DMS 273 (cell line): ENCODE measurements around the gene OGG1.
A peak's percentile ranks its signal among the peaks of the same experiment; 100 is the strongest.
"Not testable (repeated sequence)": the region's sequence is repeated elsewhere in the genome, so short reads cannot be mapped to it uniquely, and the experiment has no call there.

Source experiments
- DNase-seq: peaks from one replicate; lab custom pipeline; 2025; ENCODE audit not compliant: unreplicated experiment; lab: John Stamatoyannopoulos, UW

Gene OGG1

GRCh38 chr3:9760779-9761505, 11.2 kb downstream of the OGG1 start:
- DNase-seq = no peak

- no peak for DNase-seq
Observed at GRCh38 chr3:9761919-9762318, 12.2 kb downstream of the OGG1 start.

GRCh38 chr3:9762871-9763270, 13.1 kb downstream of the OGG1 start:
- DNase-seq = no peak

GRCh38 chr3:9765865-9766264, 16.1 kb downstream of the OGG1 start:
- DNase-seq = no peak

- no peak for DNase-seq
Observed at GRCh38 chr3:9767418-9767817, 17.7 kb downstream of the OGG1 start.

GRCh38 chr3:9768141-9768775, 18.5 kb downstream of the OGG1 start:
- no peak for DNase-seq

- DNase-seq = no peak
Observed at GRCh38 chr3:9769012-9769411, 19.3 kb downstream of the OGG1 start.

GRCh38 chr3:9769426-9770275, 19.9 kb downstream of the OGG1 start, which contains the start of gene CAMK1:
Gene CAMK1, minus strand, starts transcription at chr3:9769947. Its CDS starts 2,198 bp downstream, at chr3:9767749.
- peak; percentile 80 for DNase-seq

- DNase-seq = peak; percentile 49
Observed at GRCh38 chr3:9770276-9770812, 20.6 kb downstream of the OGG1 start.

- not testable (repeated sequence) for DNase-seq
Observed at GRCh38 chr3:9771007-9771406, 21.3 kb downstream of the OGG1 start.

GRCh38 chr3:9776896-9777693, 27.3 kb downstream of the OGG1 start:
- DNase-seq = no peak

- DNase-seq = no peak
Observed at GRCh38 chr3:9777694-9778021, 27.9 kb downstream of the OGG1 start.

GRCh38 chr3:9778143-9779074, 28.7 kb downstream of the OGG1 start:
- no peak for DNase-seq

GRCh38 chr3:9779075-9779593, 29.4 kb downstream of the OGG1 start:
- no peak for DNase-seq

GRCh38 chr3:9779721-9780457, 30.1 kb downstream of the OGG1 start:
- no peak for DNase-seq

- DNase-seq = no peak
Observed at GRCh38 chr3:9780458-9780812, 30.7 kb downstream of the OGG1 start.

- DNase-seq = no peak
Observed at GRCh38 chr3:9780910-9781309, 31.2 kb downstream of the OGG1 start.

GRCh38 chr3:9781551-9781950, 31.8 kb downstream of the OGG1 start:
- no peak for DNase-seq
